ENCODE data around the gene SPOCK1. TPM values are rescaled to one million over a fixed set of nuclear protein-coding genes. Genes with fewer than 3 reads are reported as not detected.
A peak's percentile ranks its signal among the peaks of the same experiment; 100 is the strongest.

SPOCK1 gene
- total and polyA plus RNA-seq, 2 of the 4 experiments (the other 2 are of a cell fraction) = 5.0 to 20.3 TPM

DNA sequence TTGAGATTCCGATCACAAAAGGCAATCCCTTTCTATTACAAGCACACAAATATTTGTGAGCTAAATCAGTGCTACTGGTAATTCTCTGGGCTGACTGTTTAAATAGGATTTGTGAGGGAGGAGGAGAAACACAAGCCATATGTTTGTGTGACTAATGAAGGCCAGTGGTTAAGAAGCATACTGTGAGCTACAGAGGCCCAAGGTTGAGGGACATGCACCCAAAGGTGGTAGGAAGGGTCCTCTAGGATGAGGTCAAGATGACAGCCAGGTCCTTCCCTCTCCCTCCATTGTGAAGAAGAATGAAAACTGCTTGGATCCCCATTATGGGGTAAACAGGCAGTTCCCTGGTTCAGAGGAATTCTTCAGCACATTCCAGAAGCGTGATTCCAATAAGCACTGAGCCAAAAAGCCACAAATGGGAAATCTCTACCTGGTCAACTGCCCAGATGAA is 83.9 kb downstream of the SPOCK1 start:
- Histone ChIP-seq H2AFZ (replicated peaks; ENCODE audit: low read length, poor library complexity) (peak overlapping the region; percentile 67), H4K20me1 (ENCODE audit: insufficient read depth, low read length) (no peaks in the 10 kb centered on the region), H3K4me3 (ENCODE audit: insufficient read depth, low read depth, low read length) (no peak overlapping the region), H3K4me2 (ENCODE audit: low read depth, low read length) (peak overlapping the region; percentile 39; the same call in 1 of the 2 replicates), H2AK5ac (ENCODE audit: low read depth, low read length) (no peak overlapping the region), H3K23ac (ENCODE audit: low read depth, low read length) (no peak overlapping the region), H3K9me3 (ENCODE audit: control insufficient read depth, insufficient read depth, low read length) (0 out of 2 replicates have a peak, but pooled peaks cover 2% of the 10 kb centered on the region), H3K14ac (replicated peaks; ENCODE audit: low read depth, low read length) (no peak overlapping the region), H2BK5ac (ENCODE audit: low read depth, low read length, poor library complexity, severe bottlenecking) (no peak overlapping the region), H3K9me1 (ENCODE audit: insufficient read depth, low read length) (no peaks in the 10 kb centered on the region), H3K36me3 (ENCODE audit: control insufficient read depth, insufficient read depth, low read length) (no peaks in the 10 kb centered on the region), H3K27me3 (ENCODE audit: control insufficient read depth, insufficient read depth, low read length) (no peaks in the 10 kb centered on the region), H3K18ac (ENCODE audit: low read depth, low read length) (no peak overlapping the region), H2BK20ac (ENCODE audit: low read depth, low read length) (0 out of 2 replicates have a peak overlapping the region, but pooled peaks have one; percentile 33), H4K91ac (ENCODE audit: insufficient read depth, low read depth, low read length) (no peak overlapping the region), H3K79me1 (ENCODE audit: low read depth in 1 of 2, low read length in 2 of 2) (no peaks in the 10 kb centered on the region), H2BK15ac (ENCODE audit: low read depth, low read length) (no peak overlapping the region), H2AK9ac (replicated peaks; ENCODE audit: low read depth, low read length, poor library complexity) (no peak overlapping the region), H3K9ac (ENCODE audit: low read depth, low read length) (no peak overlapping the region), H3K4me1 (ENCODE audit: control insufficient read depth, insufficient read depth, low read length) (peaks cover 2% of the 10 kb centered on the region; the same call in 1 of the 2 replicates), H4K5ac (ENCODE audit: low read depth, low read length) (no peak overlapping the region), H4K8ac (ENCODE audit: low read depth in 2 of 2, low read length in 2 of 2) (0 out of 4 replicates have a peak overlapping the region, but pooled peaks of 1 of the 2 experiments have one; percentile 31), H3K27ac (ENCODE audit: insufficient read depth, low read length) (peak overlapping the region; percentile 77), H2BK120ac (ENCODE audit: low read depth, low read length) (peak overlapping the region; percentile 59; the same call in 1 of the 2 replicates), H3K56ac (ENCODE audit: extremely low read depth, insufficient read depth, low read length) (no peak overlapping the region), H3K4ac (ENCODE audit: low read depth, low read length) (peak overlapping the region; percentile 19; the same call in 1 of the 2 replicates)
- TF ChIP-seq, protein P1, sequence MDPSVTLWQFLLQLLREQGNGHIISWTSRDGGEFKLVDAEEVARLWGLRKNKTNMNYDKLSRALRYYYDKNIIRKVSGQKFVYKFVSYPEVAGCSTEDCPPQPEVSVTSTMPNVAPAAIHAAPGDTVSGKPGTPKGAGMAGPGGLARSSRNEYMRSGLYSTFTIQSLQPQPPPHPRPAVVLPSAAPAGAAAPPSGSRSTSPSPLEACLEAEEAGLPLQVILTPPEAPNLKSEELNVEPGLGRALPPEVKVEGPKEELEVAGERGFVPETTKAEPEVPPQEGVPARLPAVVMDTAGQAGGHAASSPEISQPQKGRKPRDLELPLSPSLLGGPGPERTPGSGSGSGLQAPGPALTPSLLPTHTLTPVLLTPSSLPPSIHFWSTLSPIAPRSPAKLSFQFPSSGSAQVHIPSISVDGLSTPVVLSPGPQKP (IDR thresholded peaks at IDR 0.05; ENCODE audit: borderline replicate concordance, low read depth, low read length) = no peak
- TF ChIP-seq RAD21 (IDR thresholded peaks at IDR 0.05; ENCODE audit: low read length) = no peak
- ChIA-PET POLR2A (ENCODE audit: unreplicated experiment) (no interaction called here), CTCF (no interaction called here)
- DNase-seq = peak; percentile 70
- in situ Hi-C loops (cut with MboI; ENCODE audit: low sequenced_read_pairs) (no loop called here), intact Hi-C loops (cut with micrococcal nuclease) (no loop called here), dilution Hi-C loops (cut with HindIII; ENCODE audit: low sequenced_read_pairs, unreplicated experiment) (no loop called here)
- BruUV-seq (replicated peaks) = no TSS peak
- WGBS, 2 experiments (ENCODE audit: extremely low coverage in 2 of 2, insufficient read length in 1 of 2) = no CpG with 5 or more reads among the region's 2 CpGs
- peak; percentile 53 for ATAC-seq (ENCODE audit: low read depth)

Measured in IMR-90 (cell line).